Renal pelvis (tissue), 4 donors: ENCODE measurements around the gene SDF2L1. TPM values are rescaled to one million over a fixed set of nuclear protein-coding genes. Genes with fewer than 3 reads are reported as not detected.
"Not testable (repeated sequence)": the region's sequence is repeated elsewhere in the genome, so short reads cannot be mapped to it uniquely, and the experiment has no call there.

Experiments used
- DNase-seq: peaks from one replicate; pipeline ENCODE4 v3.0.0-alpha.2; 2013
- polyA plus RNA-seq, 3 donors: library from polyadenylated mRNA; unstranded; fragments of 120-200 nt; gene quantifications; one replicate each; pipeline ENCODE4 v1.2.1, GENCODE V29; 2013; ENCODE audit not compliant: insufficient read length in 3 of 3

The SDF2L1 gene
- polyA plus RNA-seq, 3 donors = 20.9 to 27.5 (median 22.3) TPM

GRCh38 chr22:21684492-21685163 is 42.5 kb downstream of the SDF2L1 start:
- no peak for DNase-seq

DNA sequence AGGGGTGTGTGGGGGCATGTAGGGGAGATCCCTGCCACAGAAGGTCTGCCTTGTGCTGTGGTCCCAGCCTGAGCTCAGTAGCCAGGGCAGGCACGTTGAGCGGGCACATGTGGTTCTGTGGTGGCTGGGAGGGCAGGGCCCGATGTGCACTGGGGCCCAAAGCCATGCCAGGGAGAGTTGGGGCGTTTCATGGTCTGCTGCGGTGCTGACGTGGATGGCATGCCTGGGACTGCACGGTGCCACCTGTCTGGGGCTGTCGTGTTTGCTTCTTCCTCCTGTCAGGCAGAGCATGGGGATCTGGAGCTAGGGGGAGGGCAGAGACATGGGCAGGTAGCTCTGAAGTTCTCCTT is 43.0 kb downstream of the SDF2L1 start:
- DNase-seq = no peak

- DNase-seq = no peak
Measured at GRCh38 chr22:21686193-21686608, 44.1 kb downstream of the SDF2L1 start.

DNA sequence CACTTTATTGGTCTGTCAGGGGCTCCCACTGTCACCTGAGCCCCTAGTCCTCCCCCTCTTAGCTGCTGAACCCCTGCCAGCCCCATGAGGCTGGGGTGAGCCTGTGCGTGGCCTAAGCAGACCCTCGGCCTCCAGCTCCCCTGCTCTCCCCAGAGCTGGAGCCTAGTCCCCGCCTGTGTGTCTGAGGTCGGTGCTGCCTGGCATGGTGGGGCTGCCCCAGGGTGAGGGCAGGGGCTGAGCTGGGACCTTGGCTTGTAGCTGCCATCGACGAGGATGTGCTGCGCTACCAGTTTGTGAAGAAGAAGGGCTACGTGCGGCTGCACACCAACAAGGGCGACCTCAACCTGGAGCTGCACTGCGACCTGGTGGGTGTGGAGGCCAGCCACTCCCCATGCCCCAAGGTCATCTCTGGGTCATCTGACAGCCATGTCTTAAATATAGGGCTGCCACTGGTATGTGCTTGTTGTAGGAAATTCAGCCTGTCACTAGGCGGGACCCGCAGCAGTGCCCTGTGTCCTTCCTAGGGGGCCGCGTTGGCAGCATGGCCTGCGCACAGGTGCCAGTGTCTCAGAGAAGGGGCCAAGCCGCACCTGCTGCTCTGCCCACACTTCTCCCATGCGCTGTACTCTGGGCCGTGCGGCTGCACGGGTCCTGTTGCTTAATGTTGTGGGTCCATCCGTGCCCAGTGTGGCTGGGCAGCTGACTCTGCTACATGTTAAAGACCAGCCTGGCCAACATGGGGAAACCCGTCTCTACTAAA is 44.7 kb downstream of the SDF2L1 start:
- DNase-seq = no peak

- DNase-seq = no peak
Measured at GRCh38 chr22:21687685-21688259, 45.7 kb downstream of the SDF2L1 start.

DNA sequence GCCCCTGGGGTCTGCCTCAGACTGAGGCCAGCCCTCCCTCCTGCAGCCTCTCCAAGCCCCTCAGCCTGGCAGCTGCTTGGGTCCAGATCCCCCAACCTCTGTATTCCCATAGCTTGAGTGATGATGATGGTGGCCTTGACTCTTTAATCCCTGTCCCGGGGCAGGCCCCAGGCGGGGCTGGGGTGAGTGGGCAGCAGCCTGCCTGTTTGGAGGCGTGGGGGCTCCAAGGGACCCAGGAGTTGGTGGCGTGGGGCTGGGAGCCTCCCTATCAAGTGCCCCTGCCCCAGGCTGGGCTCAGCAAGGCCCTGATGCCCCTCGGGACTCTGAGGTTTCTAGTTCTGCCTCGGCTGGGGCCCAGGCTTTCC is 46.2 kb downstream of the SDF2L1 start:
- no peak for DNase-seq

- DNase-seq = no peak
Measured at GRCh38 chr22:21688706-21689381, 46.7 kb downstream of the SDF2L1 start.

- no peak for DNase-seq
Measured at GRCh38 chr22:21690401-21690801, 48.3 kb downstream of the SDF2L1 start.

DNA sequence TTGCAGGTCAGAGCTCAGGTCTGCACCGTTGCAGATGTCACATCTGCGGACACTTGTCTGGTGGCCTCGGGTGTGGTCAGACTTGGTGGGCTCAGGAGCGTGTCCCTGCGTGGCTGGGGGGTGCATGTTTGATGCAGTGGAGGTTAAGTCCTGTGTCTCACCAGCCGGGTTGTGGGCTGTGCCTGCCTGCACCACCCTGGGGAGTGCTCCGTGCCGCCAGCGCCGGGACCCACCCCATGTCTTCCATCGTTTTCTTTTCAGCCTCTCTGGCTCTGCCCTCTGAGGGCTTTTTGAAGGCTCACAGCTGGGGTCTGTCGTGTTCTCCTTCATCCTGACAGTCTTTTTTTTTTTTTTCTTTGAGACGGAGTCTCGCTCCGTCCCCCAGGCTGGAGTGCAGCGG is 49.7 kb downstream of the SDF2L1 start:
- DNase-seq = no peak

- not testable (repeated sequence) for DNase-seq
Measured at GRCh38 chr22:21692856-21693255, 50.8 kb downstream of the SDF2L1 start.

DNA sequence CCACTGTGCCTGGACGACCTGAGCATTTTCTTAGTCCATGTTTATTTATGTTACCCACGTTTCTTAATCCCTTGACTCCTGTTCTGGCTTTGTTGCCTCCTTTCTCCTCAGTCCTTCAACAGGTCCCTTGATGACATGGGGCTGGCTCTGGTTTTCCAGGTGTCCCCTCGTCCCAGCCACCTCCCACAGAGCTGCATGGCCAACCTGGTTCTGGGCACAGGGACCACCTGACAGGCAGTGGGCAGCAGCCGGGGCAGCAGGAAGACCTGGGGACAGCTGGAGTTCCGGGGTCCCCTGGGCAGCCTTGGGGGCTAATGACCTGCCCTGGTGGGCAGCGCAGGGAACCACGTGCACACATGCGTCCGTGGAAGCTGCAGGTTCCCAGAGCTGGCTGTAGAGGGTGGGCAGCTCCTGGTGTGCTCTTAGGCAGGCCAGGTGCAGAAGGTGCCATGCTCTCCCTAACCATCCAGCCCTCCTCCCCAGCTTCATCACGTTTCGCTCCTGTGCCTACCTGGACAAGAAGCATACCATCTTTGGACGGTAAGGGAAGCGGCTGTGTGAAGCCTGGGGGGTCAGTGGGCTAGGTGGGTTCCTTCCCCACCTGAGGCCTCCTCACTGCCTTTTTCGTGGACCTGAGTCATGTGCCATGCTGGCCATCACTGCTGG is 51.4 kb downstream of the SDF2L1 start:
- DNase-seq = no peak

Other genes starting within 250 kb of the SDF2L1 start
- 10 to 100 TPM in 2 of 3 donors, 1 to 10 TPM in 1; 9.7 to 13.2 (median 11.4) TPM for gene HIC2, start 224.9 kb upstream of the SDF2L1 start, polyA plus RNA-seq
- gene TMEM191C, start 174.9 kb upstream of the SDF2L1 start, polyA plus RNA-seq = 1 to 10 TPM; 1.8 to 2.3 (median 2.0) TPM
- gene RIMBP3C, start 90.8 kb upstream of the SDF2L1 start, polyA plus RNA-seq = under 1 TPM; 0.36 to 0.47 (median 0.37) TPM
- gene UBE2L3, start 74.6 kb upstream of the SDF2L1 start, polyA plus RNA-seq = 10 to 100 TPM; 52.3 to 60.0 (median 56.5) TPM
- gene YDJC, start 12.3 kb upstream of the SDF2L1 start, polyA plus RNA-seq = 10 to 100 TPM; 15.1 to 18.9 (median 18.6) TPM
- 1 to 10 TPM in 1 of 3 donors, under 1 TPM in 2; 0.41 to 1.2 (median 0.70) TPM for gene CCDC116, start 9.5 kb upstream of the SDF2L1 start, polyA plus RNA-seq
- gene PPIL2, start 23.7 kb downstream of the SDF2L1 start, polyA plus RNA-seq = 10 to 100 TPM; 40.6 to 50.5 (median 42.9) TPM
- gene YPEL1, start 93.5 kb downstream of the SDF2L1 start, polyA plus RNA-seq = 10 to 100 TPM; 13.9 to 17.0 (median 16.3) TPM
- gene MAPK1, start 225.3 kb downstream of the SDF2L1 start, polyA plus RNA-seq = 100 to 1,000 TPM; 126 to 135 (median 134) TPM